ENCODE data around the gene GPALPP1. TPM values are rescaled to one million over a fixed set of nuclear protein-coding genes. Genes with fewer than 3 reads are reported as not detected.
"Not testable (repeated sequence)": the region's sequence is repeated elsewhere in the genome, so short reads cannot be mapped to it uniquely, and the experiment has no call there.

GPALPP1 gene
- total and polyA plus RNA-seq, 2 experiments from 2014 or later, result 16.8 to 38.7 TPM

DNA sequence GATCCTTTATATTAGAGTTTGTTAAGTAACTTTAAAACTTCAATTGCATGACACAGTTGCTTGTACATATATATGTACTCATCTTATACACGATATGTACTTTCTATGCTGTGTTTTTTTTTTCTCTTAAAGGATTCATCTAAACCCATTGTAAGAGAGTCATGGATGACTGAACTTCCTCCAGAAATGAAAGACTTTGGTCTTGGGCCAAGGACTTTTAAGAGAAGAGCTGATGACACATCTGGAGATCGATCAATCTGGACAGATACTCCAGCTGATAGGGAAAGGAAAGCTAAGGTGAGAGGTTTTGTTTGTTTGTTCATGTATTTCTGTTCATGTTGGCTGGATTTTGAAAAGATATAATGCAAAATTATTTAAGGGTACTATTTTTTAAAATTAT lies 26.0 kb downstream of the GPALPP1 start:
- peaks cover 41% of the 10 kb centered on the region for H3K36me3 ChIP-seq
- H3K4me3 ChIP-seq, result no peak overlapping the region
- no peaks in the 10 kb centered on the region for H3K4me1 ChIP-seq (ENCODE audit: low read depth)
- TF ChIP-seq, protein P1, sequence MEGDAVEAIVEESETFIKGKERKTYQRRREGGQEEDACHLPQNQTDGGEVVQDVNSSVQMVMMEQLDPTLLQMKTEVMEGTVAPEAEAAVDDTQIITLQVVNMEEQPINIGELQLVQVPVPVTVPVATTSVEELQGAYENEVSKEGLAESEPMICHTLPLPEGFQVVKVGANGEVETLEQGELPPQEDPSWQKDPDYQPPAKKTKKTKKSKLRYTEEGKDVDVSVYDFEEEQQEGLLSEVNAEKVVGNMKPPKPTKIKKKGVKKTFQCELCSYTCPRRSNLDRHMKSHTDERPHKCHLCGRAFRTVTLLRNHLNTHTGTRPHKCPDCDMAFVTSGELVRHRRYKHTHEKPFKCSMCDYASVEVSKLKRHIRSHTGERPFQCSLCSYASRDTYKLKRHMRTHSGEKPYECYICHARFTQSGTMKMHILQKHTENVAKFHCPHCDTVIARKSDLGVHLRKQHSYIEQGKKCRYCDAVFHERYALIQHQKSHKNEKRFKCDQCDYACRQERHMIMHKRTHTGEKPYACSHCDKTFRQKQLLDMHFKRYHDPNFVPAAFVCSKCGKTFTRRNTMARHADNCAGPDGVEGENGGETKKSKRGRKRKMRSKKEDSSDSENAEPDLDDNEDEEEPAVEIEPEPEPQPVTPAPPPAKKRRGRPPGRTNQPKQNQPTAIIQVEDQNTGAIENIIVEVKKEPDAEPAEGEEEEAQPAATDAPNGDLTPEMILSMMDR (IDR thresholded peaks at IDR 0.05; ENCODE audit: low read depth, low read length), result no peak
- H3K27ac ChIP-seq, result no peak overlapping the region
- no peaks in the 10 kb centered on the region for H3K9me3 ChIP-seq (ENCODE audit: low read depth)
- H3K27me3 ChIP-seq, result no peaks in the 10 kb centered on the region
- DNase-seq (ENCODE audit: low read depth in 1 of 2, low spot score in 1 of 2), result no peak

DNA sequence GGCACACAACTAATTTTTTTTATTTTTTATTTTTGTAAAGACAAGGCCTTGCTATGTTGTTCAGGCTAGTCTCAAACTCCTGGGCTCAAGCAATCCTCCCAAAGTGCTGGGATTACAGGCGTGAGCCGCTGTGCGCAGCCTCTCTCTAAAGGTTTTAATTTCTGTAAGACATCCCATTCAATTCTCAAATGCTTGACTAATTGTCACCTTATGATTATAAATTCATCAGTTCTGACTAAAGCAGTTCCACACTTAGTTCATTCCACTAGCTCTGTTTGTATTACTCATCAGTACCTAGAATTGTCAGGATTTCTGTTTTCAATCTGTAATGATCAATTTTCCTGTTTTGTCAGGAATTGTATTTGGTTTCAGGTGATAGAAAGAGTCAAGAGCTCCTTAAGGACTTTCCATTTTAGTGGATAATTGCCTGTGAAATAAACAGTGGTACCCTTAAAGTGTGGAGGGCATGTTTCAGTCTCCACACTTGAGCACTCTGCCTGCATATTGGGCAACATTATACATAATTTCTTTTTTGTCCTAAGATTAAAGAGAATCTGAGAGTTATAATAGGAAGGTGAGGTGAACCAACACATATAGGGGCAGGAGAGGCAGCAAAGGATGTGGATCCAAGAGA lies 27.6 kb downstream of the GPALPP1 start:
- Histone ChIP-seq H3K4me3 (no peak overlapping the region), H3K9me3 (ENCODE audit: low read depth) (no peaks in the 10 kb centered on the region), H3K27ac (no peak overlapping the region), H3K27me3 (no peaks in the 10 kb centered on the region), H3K36me3 (peaks cover 39% of the 10 kb centered on the region), H3K4me1 (ENCODE audit: low read depth) (no peaks in the 10 kb centered on the region)
- TF ChIP-seq, protein P1 (IDR thresholded peaks at IDR 0.05; ENCODE audit: low read depth, low read length), result no peak
- DNase-seq (ENCODE audit: low read depth in 1 of 2, low spot score in 1 of 2), result no peak

DNA sequence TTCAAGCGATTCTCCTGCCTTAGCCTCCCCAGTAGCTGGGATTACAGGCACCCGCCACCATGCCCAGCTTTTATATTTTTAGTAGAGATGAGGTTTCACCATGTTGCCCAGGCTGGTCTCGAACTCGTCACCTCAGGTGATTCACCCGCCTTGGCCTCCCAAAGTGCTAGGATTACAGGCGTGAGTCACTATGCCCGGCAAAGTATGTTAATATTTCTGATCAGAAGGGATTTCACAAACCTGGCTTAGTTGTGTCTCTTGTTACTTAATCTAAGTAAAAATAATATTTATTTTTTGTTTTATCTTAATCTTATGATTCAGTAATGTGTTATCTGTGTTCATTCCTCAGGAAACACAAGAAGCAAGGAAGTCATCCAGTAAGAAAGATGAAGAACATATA lies 30.6 kb downstream of the GPALPP1 start:
- not testable (repeated sequence) for H3K9me3 ChIP-seq (ENCODE audit: low read depth); H3K4me1 ChIP-seq (ENCODE audit: low read depth); H3K27ac ChIP-seq; DNase-seq (ENCODE audit: low read depth in 1 of 2, low spot score in 1 of 2); H3K27me3 ChIP-seq; H3K4me3 ChIP-seq
- H3K36me3 ChIP-seq, result peaks cover 48% of the 10 kb centered on the region

DNA sequence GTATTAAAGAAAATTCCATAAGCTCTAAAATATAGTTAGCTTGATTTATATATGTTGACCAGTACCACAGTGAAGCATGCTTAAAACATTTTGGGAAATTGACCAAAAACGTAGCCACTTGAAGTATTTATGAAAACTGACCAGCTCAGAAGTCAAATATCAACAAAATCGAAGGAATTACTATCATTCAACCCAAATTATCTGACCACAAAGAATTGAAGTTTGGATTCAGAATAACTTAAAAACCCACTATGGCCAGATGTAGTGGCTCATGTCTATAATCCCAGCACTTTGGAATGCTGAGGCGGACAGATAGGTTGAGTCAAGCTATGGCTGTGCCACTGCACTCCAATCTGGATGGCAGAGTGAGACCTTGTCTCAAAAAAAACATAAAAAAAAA lies 31.9 kb downstream of the GPALPP1 start:
- DNase-seq (ENCODE audit: low read depth in 1 of 2, low spot score in 1 of 2), result no peak
- H3K27ac ChIP-seq, result no peak overlapping the region
- H3K36me3 ChIP-seq, result peaks cover 41% of the 10 kb centered on the region
- no peak overlapping the region for H3K4me3 ChIP-seq
- no peaks in the 10 kb centered on the region for H3K4me1 ChIP-seq (ENCODE audit: low read depth)
- no peaks in the 10 kb centered on the region for H3K9me3 ChIP-seq (ENCODE audit: low read depth)
- H3K27me3 ChIP-seq, result no peaks in the 10 kb centered on the region
- TF ChIP-seq, protein P1 (IDR thresholded peaks at IDR 0.05; ENCODE audit: low read depth, low read length), result no peak

DNA sequence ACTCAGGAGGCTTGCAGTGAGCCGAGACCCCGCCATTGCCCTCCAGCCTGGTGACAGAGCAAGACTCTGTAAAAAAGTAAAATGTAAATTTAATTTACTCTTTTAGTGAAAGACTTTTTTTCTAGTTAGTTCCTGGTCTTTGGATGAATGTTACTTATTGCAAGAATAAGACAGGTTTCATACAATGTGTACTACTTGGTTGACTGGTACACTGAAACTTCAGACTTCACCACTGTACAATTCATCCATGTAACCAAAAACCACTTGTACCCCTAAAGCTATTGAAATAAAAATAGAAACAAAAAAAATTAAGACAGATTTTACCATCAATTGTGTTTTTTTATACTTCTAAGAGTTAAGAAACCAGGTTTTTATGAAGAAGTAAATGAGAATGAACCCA lies 35.5 kb downstream of the GPALPP1 start:
- DNase-seq (ENCODE audit: low read depth in 1 of 2, low spot score in 1 of 2), result no peak
- TF ChIP-seq, protein P1 (IDR thresholded peaks at IDR 0.05; ENCODE audit: low read depth, low read length), result no peak
- Histone ChIP-seq H3K27ac (no peak overlapping the region), H3K36me3 (peaks cover 34% of the 10 kb centered on the region), H3K4me1 (ENCODE audit: low read depth) (no peaks in the 10 kb centered on the region), H3K27me3 (no peaks in the 10 kb centered on the region), H3K9me3 (ENCODE audit: low read depth) (no peaks in the 10 kb centered on the region), H3K4me3 (no peak overlapping the region)

DNA sequence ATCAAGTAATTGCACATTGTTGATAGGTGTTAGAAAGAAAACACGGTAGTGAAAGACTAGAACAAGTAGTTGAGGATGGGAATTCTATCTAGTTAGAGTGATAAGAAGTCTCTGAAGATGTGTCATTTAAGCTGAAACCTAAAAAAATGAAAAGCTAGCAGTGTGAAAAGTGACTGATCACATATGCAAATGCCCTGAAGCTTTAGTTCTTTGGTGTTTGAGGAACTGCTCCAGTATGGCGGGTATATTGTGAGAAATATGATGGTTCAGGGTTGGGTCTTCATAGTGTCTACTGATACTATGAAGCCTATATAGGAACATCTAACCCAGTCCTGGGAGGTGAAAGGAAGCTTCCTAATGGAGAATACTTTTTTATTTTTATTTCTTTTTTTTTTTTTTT lies 45.0 kb downstream of the GPALPP1 start:
- TF ChIP-seq, protein P1 (IDR thresholded peaks at IDR 0.05; ENCODE audit: low read depth, low read length), result no peak

More for the DNA sequence above, 45.0 kb downstream of the GPALPP1 start:
- Histone ChIP-seq H3K27me3 (no peaks in the 10 kb centered on the region), H3K9me3 (ENCODE audit: low read depth) (no peaks in the 10 kb centered on the region), H3K4me3 (no peak overlapping the region), H3K36me3 (peaks cover 2% of the 10 kb centered on the region), H3K27ac (no peak overlapping the region), H3K4me1 (ENCODE audit: low read depth) (no peaks in the 10 kb centered on the region)
- no peak for DNase-seq (ENCODE audit: low read depth in 1 of 2, low spot score in 1 of 2)

Measured in cardiac muscle cell (in vitro differentiated cells and primary cell).